GM23338 (cell line): ENCODE data around the gene FBXL19. TPM values are rescaled to one million over a fixed set of nuclear protein-coding genes. Genes with fewer than 3 reads are reported as not detected.

Experiments
- ATAC-seq: fragments of 200-7000 bp; cut with Tn5 transposase; 3 replicates; pipeline ENCODE4 v1.9.1; 2020
- DNase-seq: peaks from one replicate; pipeline ENCODE4 v3.0.0-alpha.2; 2015; ENCODE audit warnings: low spot score
- H2AFZ ChIP-seq: fragments of 200-600 bp; sonication (generic); 2 replicates; pipeline ENCODE4 v1.8.0; 2016; ENCODE audit warnings: antibody characterized with exemption, mild to moderate bottlenecking, moderate library complexity
- H3F3A ChIP-seq: fragments of 200-600 bp; sonication (generic); replicated peaks from 2 replicates; pipeline ENCODE4 v1.8.0; 2017; ENCODE audit warnings: antibody characterized with exemption, mixed run types, low read depth
- H3K27ac ChIP-seq: fragments of 200-600 bp; sonication (generic); 2 replicates; pipeline ENCODE4 v1.6.1; 2016; ENCODE audit warnings: low read depth
- H3K27me3 ChIP-seq: fragments of 200-600 bp; sonication (generic); 2 replicates; pipeline ENCODE4 v1.8.0; 2016; ENCODE audit warnings: mild to moderate bottlenecking, mixed run types, moderate library complexity; ENCODE audit not compliant: insufficient read depth
- H3K36me3 ChIP-seq: fragments of 200-600 bp; sonication (generic); 2 replicates; pipeline ENCODE4 v1.8.0; 2016; ENCODE audit warnings: mild to moderate bottlenecking; ENCODE audit not compliant: insufficient read depth
- H3K4me1 ChIP-seq: fragments of 200-600 bp; sonication (generic); 2 replicates; pipeline ENCODE4 v1.8.0; 2016; ENCODE audit warnings: mild to moderate bottlenecking, moderate library complexity; ENCODE audit not compliant: insufficient read depth
- H3K4me2 ChIP-seq: fragments of 200-600 bp; sonication (generic); 2 replicates; pipeline ENCODE4 v1.7.1; 2017; ENCODE audit warnings: mixed run types
- H3K4me3 ChIP-seq: fragments of 200-600 bp; sonication (generic); 2 replicates; pipeline ENCODE4 v1.6.1; 2016; ENCODE audit warnings: mixed run types
- H3K79me2 ChIP-seq: fragments of 200-600 bp; sonication (generic); replicated peaks from 2 replicates; pipeline ENCODE4 v1.8.0; 2017; ENCODE audit warnings: mild to moderate bottlenecking; ENCODE audit not compliant: insufficient read depth
- H3K9me2 ChIP-seq: fragments of 200-600 bp; sonication (generic); 2 replicates; pipeline ENCODE4 v1.8.0; 2017; ENCODE audit not compliant: insufficient read depth
- H4K20me1 ChIP-seq: fragments of 200-600 bp; sonication (generic); replicated peaks from 2 replicates; pipeline ENCODE4 v1.8.0; 2017; ENCODE audit warnings: mild to moderate bottlenecking; ENCODE audit not compliant: insufficient read depth
- H3K27ac Mint-ChIP-seq: 2 replicates; pipeline ENCODE4 v1.8.0; 2020; ENCODE audit warnings: inconsistent platforms, mild to moderate bottlenecking, moderate library complexity, mixed read lengths
- H3K27me3 Mint-ChIP-seq: 3 replicates; pipeline ENCODE4 v1.8.0; 2022; ENCODE audit warnings: low read depth, mild to moderate bottlenecking, moderate library complexity, mixed read lengths, inconsistent platforms; ENCODE audit not compliant: insufficient read depth, poor library complexity
- H3K36me3 Mint-ChIP-seq: 3 replicates; pipeline ENCODE4 v1.8.0; 2021; ENCODE audit warnings: low read depth, mild to moderate bottlenecking, inconsistent platforms, moderate library complexity, mixed read lengths
- H3K4me1 Mint-ChIP-seq: 3 replicates; pipeline ENCODE4 v1.8.0; 2020; ENCODE audit warnings: mild to moderate bottlenecking, inconsistent platforms, mixed read lengths
- H3K4me3 Mint-ChIP-seq: 3 replicates; pipeline ENCODE4 v1.8.0; 2021; ENCODE audit warnings: moderate library complexity, mild to moderate bottlenecking, inconsistent platforms, mixed read lengths
- H3K9me3 Mint-ChIP-seq: 3 replicates; pipeline ENCODE4 v1.8.0; 2020; ENCODE audit warnings: moderate library complexity, mild to moderate bottlenecking, inconsistent platforms, mixed read lengths
- CREB1 ChIP-seq: fragments of 250-450 bp; sonication (Bioruptor Pico); IDR thresholded peaks from 2 replicates; pipeline ENCODE4 v1.5.0; 2020; ENCODE audit warnings: low read depth, mild to moderate bottlenecking, moderate library complexity
- EZH2 ChIP-seq: fragments of 200-600 bp; sonication (generic); IDR thresholded peaks from one replicate; pipeline ENCODE4 v1.8.0; 2017; ENCODE audit warnings: antibody characterized with exemption, mild to moderate bottlenecking, low read depth; ENCODE audit not compliant: unreplicated experiment
- EZH2phosphoT487 ChIP-seq: fragments of 200-600 bp; sonication (generic); IDR thresholded peaks from one replicate; pipeline ENCODE4 v1.8.1; 2018; ENCODE audit warnings: antibody characterized with exemption; ENCODE audit not compliant: unreplicated experiment
- JUNB ChIP-seq: IDR thresholded peaks from one replicate; pipeline ENCODE4 v1.6.1; 2016; ENCODE audit warnings: antibody characterized with exemption; ENCODE audit not compliant: unreplicated experiment
- NANOG ChIP-seq: IDR thresholded peaks from 2 replicates; pipeline ENCODE4 v1.6.1; 2016; ENCODE audit warnings: antibody characterized with exemption, borderline replicate concordance
- POLR2AphosphoS5 ChIP-seq: IDR thresholded peaks from 2 replicates; pipeline ENCODE4 v1.6.1; 2016; ENCODE audit warnings: antibody characterized with exemption, low read depth
- STAT1 ChIP-seq: IDR thresholded peaks from one replicate; pipeline ENCODE4 v1.6.1; 2016; ENCODE audit warnings: antibody characterized with exemption; ENCODE audit not compliant: unreplicated experiment
- ZNF114 ChIP-seq: fragments of 250-450 bp; sonication (Bioruptor Pico); IDR thresholded peaks from 2 replicates; pipeline ENCODE4 v1.5.0; 2020; ENCODE audit warnings: mild to moderate bottlenecking, moderate library complexity
- ZNF331 ChIP-seq: fragments of 250-450 bp; sonication (Bioruptor Pico); IDR thresholded peaks from 2 replicates; pipeline ENCODE4 v1.5.0; 2020; ENCODE audit warnings: low read depth, mild to moderate bottlenecking, moderate library complexity
- polyA plus RNA-seq: library from polyadenylated mRNA; unstranded; fragments of >200 nt; fragmentation: Nextera tagmentation; extraction: Ambion mirVana; gene quantifications from 2 replicates; pipeline ENCODE4 v1.2.1, GENCODE V29; 2016
- total RNA-seq: library from RNA; depleted of rRNA; stranded (reverse); fragments of >200 nt; shearing (Covaris generic); gene quantifications from 2 replicates; pipeline ENCODE4 v1.2.3, GENCODE V29; 2014
- TF ChIP-seq, protein P1 (sequence below): IDR thresholded peaks from 2 replicates; pipeline ENCODE4 v1.6.1; 2016; ENCODE audit warnings: antibody characterized with exemption
- TF ChIP-seq, protein P2 (sequence below): fragments of 250-450 bp; sonication (Bioruptor Pico); IDR thresholded peaks from 2 replicates; pipeline ENCODE4 v1.5.0; 2020; ENCODE audit warnings: mild to moderate bottlenecking, moderate library complexity
- TF ChIP-seq, protein P3 (sequence below), 2 experiments: fragments of 200-600 bp in 1 of 2; sonication (generic) in 1 of 2; conservative IDR thresholded peaks; 2 replicates each; pipeline versions ENCODE4 v1.5.1 to v1.6.1; 2016 to 2017; ENCODE audit warnings: antibody characterized with exemption in 2 of 2, low read depth in 2 of 2, mild to moderate bottlenecking in 2 of 2, moderate library complexity in 1 of 2

Gene FBXL19
- total and polyA plus RNA-seq, 2 experiments from 2014 or later = 12.5 to 71.5 TPM

DNA sequence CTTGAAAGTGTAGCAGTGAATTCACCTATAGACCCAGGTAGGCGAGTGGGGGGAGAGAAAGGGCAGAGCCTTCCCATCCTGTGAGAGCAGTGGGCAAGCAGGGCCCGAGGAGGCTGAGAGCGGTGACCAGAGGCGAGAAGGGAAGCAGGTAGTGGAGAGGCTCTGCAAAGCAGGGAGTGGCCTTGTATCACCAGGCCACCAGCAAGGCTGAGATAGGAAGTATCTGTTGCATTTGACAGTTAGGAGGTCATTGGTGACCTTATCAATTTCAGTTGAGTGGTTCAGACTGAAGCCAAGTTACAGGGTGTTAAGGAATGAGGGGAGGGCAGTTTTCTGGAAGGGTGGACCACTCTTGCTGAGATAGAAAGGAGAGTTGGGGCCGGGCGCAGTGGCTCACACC is 51.0 kb downstream of the FBXL19 start:
- Histone ChIP-seq H3K79me2 (no peaks in the 10 kb centered on the region), H3K36me3 (peaks cover 36% of the 10 kb centered on the region), H3K4me1 (no peaks in the 10 kb centered on the region), H2AFZ (no peak overlapping the region), H3K27me3 (no peaks in the 10 kb centered on the region), H3K4me2 (no peak overlapping the region), H3K9me2 (no peaks in the 10 kb centered on the region), H3F3A (peaks cover 3% of the 10 kb centered on the region; the same call in 1 of the 2 replicates), H3K27ac (no peak overlapping the region), H4K20me1 (peaks cover 16% of the 10 kb centered on the region), H3K4me3 (no peak overlapping the region)
- TF ChIP-seq, protein P1, sequence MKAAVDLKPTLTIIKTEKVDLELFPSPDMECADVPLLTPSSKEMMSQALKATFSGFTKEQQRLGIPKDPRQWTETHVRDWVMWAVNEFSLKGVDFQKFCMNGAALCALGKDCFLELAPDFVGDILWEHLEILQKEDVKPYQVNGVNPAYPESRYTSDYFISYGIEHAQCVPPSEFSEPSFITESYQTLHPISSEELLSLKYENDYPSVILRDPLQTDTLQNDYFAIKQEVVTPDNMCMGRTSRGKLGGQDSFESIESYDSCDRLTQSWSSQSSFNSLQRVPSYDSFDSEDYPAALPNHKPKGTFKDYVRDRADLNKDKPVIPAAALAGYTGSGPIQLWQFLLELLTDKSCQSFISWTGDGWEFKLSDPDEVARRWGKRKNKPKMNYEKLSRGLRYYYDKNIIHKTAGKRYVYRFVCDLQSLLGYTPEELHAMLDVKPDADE = no peak
- TF ChIP-seq POLR2AphosphoS5 (no peak), NANOG (no peak), ZNF331 (no peak), EZH2 (no peak), EZH2phosphoT487 (no peak), ZNF114 (no peak)
- Mint-ChIP-seq H3K9me3 (no peaks in the 10 kb centered on the region), H3K27ac (no peak overlapping the region), H3K4me1 (no peaks in the 10 kb centered on the region), H3K4me3 (no peak overlapping the region; the same call in 2 of the 3 replicates), H3K27me3 (peaks cover 20% of the 10 kb centered on the region), H3K36me3 (peaks cover 75% of the 10 kb centered on the region)
- ATAC-seq (no peak), DNase-seq (no peak)

DNA sequence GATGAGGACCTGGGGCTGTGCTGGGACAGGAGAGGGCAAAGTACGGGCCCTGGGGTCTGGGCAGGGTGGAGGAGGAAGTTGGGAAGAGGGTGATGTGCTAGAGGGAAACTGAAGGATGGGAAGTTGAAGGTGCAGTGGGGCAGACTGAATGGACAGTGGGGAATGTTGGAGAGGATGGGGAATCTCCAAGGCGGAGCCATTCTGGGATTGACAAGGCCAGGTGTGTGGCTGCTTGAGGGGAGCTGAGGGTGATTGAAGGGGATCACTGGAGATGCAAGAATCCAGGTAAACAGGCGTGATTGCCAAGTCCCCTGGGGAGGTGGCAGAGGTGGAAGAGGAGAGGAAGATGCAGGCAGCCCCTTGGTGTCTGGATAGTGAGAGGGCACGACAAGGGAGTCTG is 53.1 kb downstream of the FBXL19 start:
- H2AFZ ChIP-seq = no peak overlapping the region
- H3K9me3 Mint-ChIP-seq = no peaks in the 10 kb centered on the region
- H3K36me3 Mint-ChIP-seq = peaks cover 69% of the 10 kb centered on the region
- no peak overlapping the region for H3K4me3 ChIP-seq
- no peaks in the 10 kb centered on the region for H3K79me2 ChIP-seq
- H3K4me2 ChIP-seq = no peak overlapping the region
- no peaks in the 10 kb centered on the region for H3K4me1 Mint-ChIP-seq
- H3K36me3 ChIP-seq = peaks cover 23% of the 10 kb centered on the region
- H3K27ac ChIP-seq = no peak overlapping the region
- no peaks in the 10 kb centered on the region for H3K9me2 ChIP-seq
- ATAC-seq (no peak), DNase-seq (no peak)
- no peak overlapping the region for H3K27ac Mint-ChIP-seq
- H3K4me3 Mint-ChIP-seq = no peak overlapping the region
- no peaks in the 10 kb centered on the region for H3K4me1 ChIP-seq
- H3K27me3 ChIP-seq = no peaks in the 10 kb centered on the region
- H3F3A ChIP-seq = peaks cover 3% of the 10 kb centered on the region; the same call in 1 of the 2 replicates
- peaks cover 20% of the 10 kb centered on the region for H3K27me3 Mint-ChIP-seq
- H4K20me1 ChIP-seq = peaks cover 16% of the 10 kb centered on the region
- TF ChIP-seq STAT1 (no peak), NANOG (no peak), POLR2AphosphoS5 (no peak), CREB1 (CRISPR knock-in tag) (no peak), EZH2phosphoT487 (no peak), EZH2 (no peak), ZNF331 (no peak), ZNF114 (no peak), JUNB (no peak)
- TF ChIP-seq, protein P2, sequence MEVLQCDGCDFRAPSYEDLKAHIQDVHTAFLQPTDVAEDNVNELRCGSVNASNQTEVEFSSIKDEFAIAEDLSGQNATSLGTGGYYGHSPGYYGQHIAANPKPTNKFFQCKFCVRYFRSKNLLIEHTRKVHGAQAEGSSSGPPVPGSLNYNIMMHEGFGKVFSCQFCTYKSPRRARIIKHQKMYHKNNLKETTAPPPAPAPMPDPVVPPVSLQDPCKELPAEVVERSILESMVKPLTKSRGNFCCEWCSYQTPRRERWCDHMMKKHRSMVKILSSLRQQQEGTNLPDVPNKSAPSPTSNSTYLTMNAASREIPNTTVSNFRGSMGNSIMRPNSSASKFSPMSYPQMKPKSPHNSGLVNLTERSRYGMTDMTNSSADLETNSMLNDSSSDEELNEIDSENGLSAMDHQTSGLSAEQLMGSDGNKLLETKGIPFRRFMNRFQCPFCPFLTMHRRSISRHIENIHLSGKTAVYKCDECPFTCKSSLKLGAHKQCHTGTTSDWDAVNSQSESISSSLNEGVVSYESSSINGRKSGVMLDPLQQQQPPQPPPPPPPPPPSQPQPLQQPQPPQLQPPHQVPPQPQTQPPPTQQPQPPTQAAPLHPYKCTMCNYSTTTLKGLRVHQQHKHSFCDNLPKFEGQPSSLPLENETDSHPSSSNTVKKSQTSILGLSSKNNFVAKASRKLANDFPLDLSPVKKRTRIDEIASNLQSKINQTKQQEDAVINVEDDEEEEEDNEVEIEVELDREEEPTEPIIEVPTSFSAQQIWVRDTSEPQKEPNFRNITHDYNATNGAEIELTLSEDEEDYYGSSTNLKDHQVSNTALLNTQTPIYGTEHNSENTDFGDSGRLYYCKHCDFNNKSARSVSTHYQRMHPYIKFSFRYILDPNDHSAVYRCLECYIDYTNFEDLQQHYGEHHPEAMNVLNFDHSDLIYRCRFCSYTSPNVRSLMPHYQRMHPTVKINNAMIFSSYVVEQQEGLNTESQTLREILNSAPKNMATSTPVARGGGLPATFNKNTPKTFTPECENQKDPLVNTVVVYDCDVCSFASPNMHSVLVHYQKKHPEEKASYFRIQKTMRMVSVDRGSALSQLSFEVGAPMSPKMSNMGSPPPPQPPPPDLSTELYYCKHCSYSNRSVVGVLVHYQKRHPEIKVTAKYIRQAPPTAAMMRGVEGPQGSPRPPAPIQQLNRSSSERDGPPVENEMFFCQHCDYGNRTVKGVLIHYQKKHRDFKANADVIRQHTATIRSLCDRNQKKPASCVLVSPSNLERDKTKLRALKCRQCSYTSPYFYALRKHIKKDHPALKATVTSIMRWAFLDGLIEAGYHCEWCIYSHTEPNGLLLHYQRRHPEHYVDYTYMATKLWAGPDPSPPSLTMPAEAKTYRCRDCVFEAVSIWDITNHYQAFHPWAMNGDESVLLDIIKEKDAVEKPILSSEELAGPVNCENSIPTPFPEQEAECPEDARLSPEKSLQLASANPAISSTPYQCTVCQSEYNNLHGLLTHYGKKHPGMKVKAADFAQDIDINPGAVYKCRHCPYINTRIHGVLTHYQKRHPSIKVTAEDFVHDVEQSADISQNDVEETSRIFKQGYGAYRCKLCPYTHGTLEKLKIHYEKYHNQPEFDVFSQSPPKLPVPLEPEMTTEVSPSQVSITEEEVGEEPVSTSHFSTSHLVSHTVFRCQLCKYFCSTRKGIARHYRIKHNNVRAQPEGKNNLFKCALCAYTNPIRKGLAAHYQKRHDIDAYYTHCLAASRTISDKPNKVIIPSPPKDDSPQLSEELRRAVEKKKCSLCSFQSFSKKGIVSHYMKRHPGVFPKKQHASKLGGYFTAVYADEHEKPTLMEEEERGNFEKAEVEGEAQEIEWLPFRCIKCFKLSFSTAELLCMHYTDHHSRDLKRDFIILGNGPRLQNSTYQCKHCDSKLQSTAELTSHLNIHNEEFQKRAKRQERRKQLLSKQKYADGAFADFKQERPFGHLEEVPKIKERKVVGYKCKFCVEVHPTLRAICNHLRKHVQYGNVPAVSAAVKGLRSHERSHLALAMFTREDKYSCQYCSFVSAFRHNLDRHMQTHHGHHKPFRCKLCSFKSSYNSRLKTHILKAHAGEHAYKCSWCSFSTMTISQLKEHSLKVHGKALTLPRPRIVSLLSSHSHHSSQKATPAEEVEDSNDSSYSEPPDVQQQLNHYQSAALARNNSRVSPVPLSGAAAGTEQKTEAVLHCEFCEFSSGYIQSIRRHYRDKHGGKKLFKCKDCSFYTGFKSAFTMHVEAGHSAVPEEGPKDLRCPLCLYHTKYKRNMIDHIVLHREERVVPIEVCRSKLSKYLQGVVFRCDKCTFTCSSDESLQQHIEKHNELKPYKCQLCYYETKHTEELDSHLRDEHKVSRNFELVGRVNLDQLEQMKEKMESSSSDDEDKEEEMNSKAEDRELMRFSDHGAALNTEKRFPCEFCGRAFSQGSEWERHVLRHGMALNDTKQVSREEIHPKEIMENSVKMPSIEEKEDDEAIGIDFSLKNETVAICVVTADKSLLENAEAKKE (CRISPR knock-in tag) = no peak
- TF ChIP-seq, protein P1 = no peak
- TF ChIP-seq, protein P3, sequence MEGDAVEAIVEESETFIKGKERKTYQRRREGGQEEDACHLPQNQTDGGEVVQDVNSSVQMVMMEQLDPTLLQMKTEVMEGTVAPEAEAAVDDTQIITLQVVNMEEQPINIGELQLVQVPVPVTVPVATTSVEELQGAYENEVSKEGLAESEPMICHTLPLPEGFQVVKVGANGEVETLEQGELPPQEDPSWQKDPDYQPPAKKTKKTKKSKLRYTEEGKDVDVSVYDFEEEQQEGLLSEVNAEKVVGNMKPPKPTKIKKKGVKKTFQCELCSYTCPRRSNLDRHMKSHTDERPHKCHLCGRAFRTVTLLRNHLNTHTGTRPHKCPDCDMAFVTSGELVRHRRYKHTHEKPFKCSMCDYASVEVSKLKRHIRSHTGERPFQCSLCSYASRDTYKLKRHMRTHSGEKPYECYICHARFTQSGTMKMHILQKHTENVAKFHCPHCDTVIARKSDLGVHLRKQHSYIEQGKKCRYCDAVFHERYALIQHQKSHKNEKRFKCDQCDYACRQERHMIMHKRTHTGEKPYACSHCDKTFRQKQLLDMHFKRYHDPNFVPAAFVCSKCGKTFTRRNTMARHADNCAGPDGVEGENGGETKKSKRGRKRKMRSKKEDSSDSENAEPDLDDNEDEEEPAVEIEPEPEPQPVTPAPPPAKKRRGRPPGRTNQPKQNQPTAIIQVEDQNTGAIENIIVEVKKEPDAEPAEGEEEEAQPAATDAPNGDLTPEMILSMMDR (conservative IDR thresholded peaks at IDR 0.05; ENCODE audit: low read depth in 2 of 2) = no peak
